ENCODE measurements around the gene TFCP2L1. TPM values are rescaled to one million over a fixed set of nuclear protein-coding genes. Genes with fewer than 3 reads are reported as not detected.
"Not testable (repeated sequence)": the region's sequence is repeated elsewhere in the genome, so short reads cannot be mapped to it uniquely, and the experiment has no call there.

The TFCP2L1 gene
- polyA plus RNA-seq, 3 donors: 56.5 to 66.8 (median 61.0) TPM

- DNase-seq (ENCODE audit: extremely low read depth in 1 of 11, low read depth in 9 of 11, low spot score in 4 of 11): no peak
These were observed 1.1 kb downstream of the TFCP2L1 start for GRCh38 chr2:121283670-121284462.

- no peak for DNase-seq (ENCODE audit: extremely low read depth in 1 of 11, low read depth in 9 of 11, low spot score in 4 of 11)
These were observed 2.1 kb downstream of the TFCP2L1 start for GRCh38 chr2:121282800-121283385.

GRCh38 chr2:121281694-121282093 is 3.3 kb downstream of the TFCP2L1 start:
- no peak for DNase-seq (ENCODE audit: extremely low read depth in 1 of 11, low read depth in 9 of 11, low spot score in 4 of 11)

- DNase-seq (ENCODE audit: extremely low read depth in 1 of 11, low read depth in 9 of 11, low spot score in 4 of 11): no peak
These were observed 3.9 kb downstream of the TFCP2L1 start for GRCh38 chr2:121281107-121281506.

GRCh38 chr2:121279476-121280220 is 5.4 kb downstream of the TFCP2L1 start:
- DNase-seq (ENCODE audit: extremely low read depth in 1 of 11, low read depth in 9 of 11, low spot score in 4 of 11): no peak

- no peak for DNase-seq (ENCODE audit: extremely low read depth in 1 of 11, low read depth in 9 of 11, low spot score in 4 of 11)
These were observed 8.7 kb downstream of the TFCP2L1 start for GRCh38 chr2:121276341-121276740.

- DNase-seq (ENCODE audit: extremely low read depth in 1 of 11, low read depth in 9 of 11, low spot score in 4 of 11): no peak
These were observed 11.9 kb downstream of the TFCP2L1 start for GRCh38 chr2:121273116-121273515.

- DNase-seq (ENCODE audit: extremely low read depth in 1 of 11, low read depth in 9 of 11, low spot score in 4 of 11): no peak
These were observed 12.4 kb downstream of the TFCP2L1 start for GRCh38 chr2:121272596-121272995.

GRCh38 chr2:121269436-121269835 is 15.6 kb downstream of the TFCP2L1 start:
- not testable (repeated sequence) for DNase-seq (ENCODE audit: extremely low read depth in 1 of 11, low read depth in 9 of 11, low spot score in 4 of 11)

- DNase-seq (ENCODE audit: extremely low read depth in 1 of 11, low read depth in 9 of 11, low spot score in 4 of 11): no peak
These were observed 18.4 kb downstream of the TFCP2L1 start for GRCh38 chr2:121266543-121267106.

- DNase-seq (ENCODE audit: extremely low read depth in 1 of 11, low read depth in 9 of 11, low spot score in 4 of 11): no peak
These were observed 20.8 kb downstream of the TFCP2L1 start for GRCh38 chr2:121263996-121264715.

GRCh38 chr2:121260370-121261154 is 24.4 kb downstream of the TFCP2L1 start:
- DNase-seq (ENCODE audit: extremely low read depth in 1 of 11, low read depth in 9 of 11, low spot score in 4 of 11): peak in 4 of 11 donors; percentile 40 to 61 (median 47)

- DNase-seq (ENCODE audit: extremely low read depth in 1 of 11, low read depth in 9 of 11, low spot score in 4 of 11): no peak
These were observed 27.0 kb downstream of the TFCP2L1 start for GRCh38 chr2:121258051-121258450.

- DNase-seq (ENCODE audit: extremely low read depth in 1 of 11, low read depth in 9 of 11, low spot score in 4 of 11): no peak
These were observed 27.5 kb downstream of the TFCP2L1 start for GRCh38 chr2:121257480-121257840.

- DNase-seq (ENCODE audit: extremely low read depth in 1 of 11, low read depth in 9 of 11, low spot score in 4 of 11): no peak
These were observed 28.1 kb downstream of the TFCP2L1 start for GRCh38 chr2:121256720-121257479.

- DNase-seq (ENCODE audit: extremely low read depth in 1 of 11, low read depth in 9 of 11, low spot score in 4 of 11): no peak
These were observed 29.6 kb downstream of the TFCP2L1 start for GRCh38 chr2:121255358-121255757.

GRCh38 chr2:121254748-121255147 is 30.3 kb downstream of the TFCP2L1 start:
- DNase-seq (ENCODE audit: extremely low read depth in 1 of 11, low read depth in 9 of 11, low spot score in 4 of 11): no peak

Measured in renal cortex interstitium (tissue), 11 donors.